GM12801 (cell line): ENCODE data around the gene DPEP3.

Experiments
- TF ChIP-seq, protein P1 (sequence below): IDR thresholded peaks from one replicate; pipeline ENCODE4 v1.5.1; 2011; ENCODE audit warnings: control low read depth; ENCODE audit not compliant: insufficient read length; ENCODE audit errors: extremely low read depth

Gene DPEP3

GRCh38 chr16:67961551-67961957 is 18.7 kb downstream of the DPEP3 start:
- TF ChIP-seq, protein P1, sequence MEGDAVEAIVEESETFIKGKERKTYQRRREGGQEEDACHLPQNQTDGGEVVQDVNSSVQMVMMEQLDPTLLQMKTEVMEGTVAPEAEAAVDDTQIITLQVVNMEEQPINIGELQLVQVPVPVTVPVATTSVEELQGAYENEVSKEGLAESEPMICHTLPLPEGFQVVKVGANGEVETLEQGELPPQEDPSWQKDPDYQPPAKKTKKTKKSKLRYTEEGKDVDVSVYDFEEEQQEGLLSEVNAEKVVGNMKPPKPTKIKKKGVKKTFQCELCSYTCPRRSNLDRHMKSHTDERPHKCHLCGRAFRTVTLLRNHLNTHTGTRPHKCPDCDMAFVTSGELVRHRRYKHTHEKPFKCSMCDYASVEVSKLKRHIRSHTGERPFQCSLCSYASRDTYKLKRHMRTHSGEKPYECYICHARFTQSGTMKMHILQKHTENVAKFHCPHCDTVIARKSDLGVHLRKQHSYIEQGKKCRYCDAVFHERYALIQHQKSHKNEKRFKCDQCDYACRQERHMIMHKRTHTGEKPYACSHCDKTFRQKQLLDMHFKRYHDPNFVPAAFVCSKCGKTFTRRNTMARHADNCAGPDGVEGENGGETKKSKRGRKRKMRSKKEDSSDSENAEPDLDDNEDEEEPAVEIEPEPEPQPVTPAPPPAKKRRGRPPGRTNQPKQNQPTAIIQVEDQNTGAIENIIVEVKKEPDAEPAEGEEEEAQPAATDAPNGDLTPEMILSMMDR, result no peak

DNA sequence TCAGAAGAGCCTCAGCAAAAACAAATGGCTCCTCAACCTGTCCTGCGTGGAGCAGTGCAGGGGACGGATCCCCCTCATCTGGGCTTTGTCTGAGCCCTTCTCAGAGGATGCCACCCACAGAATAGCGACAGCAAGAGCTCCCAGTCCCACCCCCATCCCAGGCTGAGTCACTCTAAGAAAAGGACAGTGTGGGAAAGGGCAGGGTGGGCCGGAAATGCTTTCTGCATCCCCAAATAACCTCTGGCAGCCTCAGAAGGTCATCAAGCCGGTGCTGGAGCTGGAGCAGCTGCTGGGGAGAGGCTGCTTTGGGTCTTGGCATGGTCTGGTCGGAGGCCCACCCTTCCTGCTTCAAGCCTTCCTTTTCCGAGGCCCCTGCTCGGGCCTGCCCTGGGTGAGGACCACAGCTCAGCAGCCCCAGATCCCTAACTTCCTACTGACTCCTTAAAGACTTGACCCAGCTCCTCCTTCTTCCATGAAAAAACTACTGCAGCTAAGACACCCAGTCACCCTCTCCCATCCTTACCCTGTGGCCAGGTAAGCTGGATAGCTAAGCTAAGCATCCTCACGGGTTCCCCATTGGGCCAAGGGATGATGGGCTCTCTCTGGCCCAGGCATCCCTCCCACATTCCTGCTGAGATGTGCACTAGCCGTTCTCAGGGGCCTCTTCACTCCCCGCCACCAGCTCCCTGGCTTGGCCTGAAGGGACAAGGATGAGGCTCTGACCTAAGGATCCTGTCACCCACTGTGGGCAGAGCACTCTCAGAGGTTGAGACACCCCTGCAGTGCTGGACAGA is 20.6 kb downstream of the DPEP3 start:
- TF ChIP-seq, protein P1, result no peak

DNA sequence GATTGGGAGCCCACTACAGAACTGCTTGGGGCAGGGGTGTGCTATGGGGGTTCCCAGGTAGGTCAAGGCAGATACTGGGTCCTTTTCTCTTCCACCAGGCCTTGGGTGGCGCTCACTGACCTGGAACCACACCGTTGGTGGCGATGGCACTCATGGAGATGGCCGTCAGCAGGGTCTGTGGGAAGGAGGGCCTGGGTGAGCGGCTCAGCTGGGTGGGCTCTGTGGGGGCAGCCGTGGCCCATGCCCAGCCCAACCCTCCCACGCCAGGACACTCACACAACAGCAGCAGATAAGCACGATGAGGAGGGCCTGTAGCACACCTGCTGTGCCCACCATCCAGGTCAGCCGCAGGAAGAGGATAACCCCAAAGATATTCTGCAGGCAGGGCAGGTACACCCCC is 22.7 kb downstream of the DPEP3 start:
- TF ChIP-seq, protein P1, result no peak

DNA sequence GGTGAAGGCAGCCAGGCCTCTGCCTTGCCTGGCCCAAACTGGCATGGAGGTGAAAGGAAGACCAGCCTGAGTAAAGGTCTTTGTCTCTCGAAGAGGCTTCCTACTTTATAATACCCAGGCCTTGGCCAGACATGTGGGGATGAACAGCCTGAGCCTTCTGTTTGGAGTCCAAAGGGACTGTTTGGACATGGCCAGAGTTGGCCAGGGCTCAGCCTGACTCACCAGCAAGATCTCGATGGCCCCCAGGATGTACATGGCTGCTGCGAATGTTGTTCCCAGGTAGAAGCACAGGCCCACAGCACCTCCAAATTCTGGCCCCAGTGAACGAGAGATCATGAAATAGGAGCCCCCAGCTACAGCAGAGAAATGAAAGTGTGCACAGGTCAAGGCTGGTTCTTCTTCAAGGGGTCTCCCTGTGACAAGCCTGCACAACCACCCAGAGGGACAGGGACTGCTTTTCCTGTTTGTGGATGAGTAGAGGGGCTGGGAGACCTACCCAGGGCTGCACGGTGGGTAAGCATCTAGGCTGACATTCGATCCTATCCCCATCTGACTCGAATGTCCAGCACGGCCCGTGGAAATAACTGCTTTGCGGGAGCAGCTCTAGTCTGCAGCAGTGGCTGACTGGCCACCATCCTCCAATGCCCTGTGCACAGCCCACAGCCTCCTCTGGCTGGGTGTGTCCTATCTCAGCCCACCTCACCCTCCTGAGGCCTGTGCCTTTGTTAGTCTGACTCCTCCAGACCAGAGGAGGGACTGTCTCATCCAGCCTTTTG is 25.7 kb downstream of the DPEP3 start:
- TF ChIP-seq, protein P1, result no peak

- TF ChIP-seq, protein P1, result no peak
These were observed 26.5 kb downstream of the DPEP3 start for GRCh38 chr16:67953641-67954375.

DNA sequence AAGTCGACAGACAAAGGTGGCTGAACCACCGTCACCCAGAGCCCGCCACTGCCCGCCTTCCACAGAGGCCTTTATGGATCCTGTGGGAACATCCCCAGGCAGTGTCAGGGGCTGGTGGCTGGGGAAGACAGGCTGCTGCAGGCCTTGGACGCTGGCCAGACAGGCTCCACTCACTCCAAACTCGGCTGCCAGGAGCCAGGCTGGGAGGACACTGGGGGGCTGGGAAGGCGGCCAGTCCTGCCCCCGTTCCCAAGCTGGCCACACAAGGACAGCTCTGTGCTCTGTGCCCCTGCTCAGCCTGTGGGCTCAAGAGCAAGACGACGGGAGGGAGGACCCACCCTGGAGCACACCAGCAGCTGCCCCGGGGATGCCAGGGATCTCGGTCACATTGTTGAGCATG is 28.8 kb downstream of the DPEP3 start:
- TF ChIP-seq, protein P1, result no peak

GRCh38 chr16:67950335-67950843 is 29.9 kb downstream of the DPEP3 start:
- TF ChIP-seq, protein P1, result no peak
